ENCODE data around the gene LRRC31. TPM values are rescaled to one million over a fixed set of nuclear protein-coding genes. Genes with fewer than 3 reads are reported as not detected.

LRRC31 gene
- total and polyA plus RNA-seq, 2 of the 13 experiments (the other 11 are each of a cell fraction or from before 2014, with no cell fraction given) = not detected

GRCh38 chr3:169907476-169907875 lies 37.7 kb upstream of the LRRC31 start (continued):
- TF ChIP-seq, protein P1, sequence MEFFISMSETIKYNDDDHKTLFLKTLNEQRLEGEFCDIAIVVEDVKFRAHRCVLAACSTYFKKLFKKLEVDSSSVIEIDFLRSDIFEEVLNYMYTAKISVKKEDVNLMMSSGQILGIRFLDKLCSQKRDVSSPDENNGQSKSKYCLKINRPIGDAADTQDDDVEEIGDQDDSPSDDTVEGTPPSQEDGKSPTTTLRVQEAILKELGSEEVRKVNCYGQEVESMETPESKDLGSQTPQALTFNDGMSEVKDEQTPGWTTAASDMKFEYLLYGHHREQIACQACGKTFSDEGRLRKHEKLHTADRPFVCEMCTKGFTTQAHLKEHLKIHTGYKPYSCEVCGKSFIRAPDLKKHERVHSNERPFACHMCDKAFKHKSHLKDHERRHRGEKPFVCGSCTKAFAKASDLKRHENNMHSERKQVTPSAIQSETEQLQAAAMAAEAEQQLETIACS (CRISPR knock-in tag; IDR thresholded peaks at IDR 0.05) = no peak
- no peak for TF ChIP-seq ZNF773 (CRISPR knock-in tag; IDR thresholded peaks at IDR 0.05; ENCODE audit: borderline replicate concordance)

DNA sequence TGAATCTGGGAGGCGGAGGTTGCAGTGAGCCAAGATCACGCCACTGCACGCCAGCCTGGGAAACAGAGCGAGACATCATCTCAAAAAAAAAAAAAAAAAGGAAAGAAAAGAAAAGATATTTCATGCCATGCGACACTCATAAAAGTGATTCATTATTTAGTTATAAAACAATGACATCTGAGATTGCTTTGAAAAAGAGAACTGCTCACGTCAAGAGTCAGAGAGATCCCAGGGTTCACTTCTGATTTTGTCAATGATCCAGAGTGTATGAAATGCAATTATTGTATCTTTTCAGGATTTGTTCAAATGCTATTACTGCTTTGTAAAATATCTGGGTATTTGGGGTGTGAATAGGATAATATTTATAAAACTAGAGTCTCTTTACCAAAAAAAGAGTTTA lies 35.7 kb upstream of the LRRC31 start:
- CTCF ChIA-PET (ENCODE audit: low intra/inter-chr PET ratio, low total read pairs) = no interaction called here
- WGBS (ENCODE audit: low lambda C conversion rate) = 32% methylated on average over 6 of the region's 6 CpGs

More for the DNA sequence above, 35.7 kb upstream of the LRRC31 start:
- H3K4me2 ChIP-seq (ENCODE audit: low read depth, low read length) = no peak overlapping the region
- H3K4me1 ChIP-seq (ENCODE audit: insufficient read depth, low read length) = no peaks in the 10 kb centered on the region
- BruUV-seq (replicated peaks) = no TSS peak
- H3K9ac ChIP-seq (ENCODE audit: insufficient read depth, low read depth, low read length) = no peak overlapping the region
- TF ChIP-seq ZNF460 (CRISPR knock-in tag; IDR thresholded peaks at IDR 0.05; ENCODE audit: borderline replicate concordance) = no peak
- no peak for TF ChIP-seq CEBPG (CRISPR knock-in tag; IDR thresholded peaks at IDR 0.05)
- TF ChIP-seq GMEB2 (CRISPR knock-in tag; IDR thresholded peaks at IDR 0.05; ENCODE audit: low read depth) = no peak
- no peak for TF ChIP-seq ZNF878 (CRISPR knock-in tag; IDR thresholded peaks at IDR 0.05)
- no peak for TF ChIP-seq ARNT (IDR thresholded peaks at IDR 0.05)
- no peak for TF ChIP-seq MTA1 (CRISPR knock-in tag; IDR thresholded peaks at IDR 0.05; ENCODE audit: borderline replicate concordance)
- no peak for TF ChIP-seq JUN (CRISPR knock-in tag; IDR thresholded peaks at IDR 0.05)
- no peak for TF ChIP-seq ZMYM2 (CRISPR knock-in tag; IDR thresholded peaks at IDR 0.05)
- TF ChIP-seq FOXA1 (IDR thresholded peaks at IDR 0.05) = no peak
- no peak for TF ChIP-seq FOXA1 (CRISPR knock-in tag; IDR thresholded peaks at IDR 0.05)
- ATAC-seq (no peak), FAIRE-seq (no peak), DNase-seq (ENCODE audit: low spot score) (no peak)
- H3K4me3 ChIP-seq (replicated peaks in 1 of 3; ENCODE audit: insufficient read depth in 1 of 3, low read depth in 2 of 3, low read length in 3 of 3) = no peak overlapping the region
- POLR2A ChIA-PET = no interaction called here
- no peak overlapping the region for H2AFZ ChIP-seq (ENCODE audit: low read length)
- no peak overlapping the region for H3K27ac ChIP-seq (ENCODE audit: extremely low read length, insufficient read depth, low read length)
- H3K27me3 ChIP-seq (ENCODE audit: control insufficient read depth in 1 of 2, insufficient read depth in 2 of 2, low read length in 2 of 2) = no peaks in the 10 kb centered on the region; a peak in 2 of 5 replicates
- intact Hi-C loops (cut with micrococcal nuclease; ENCODE audit: unreplicated experiment) = no loop called here
- in situ Hi-C loops (cut with HindIII; ENCODE audit: extremely low pct_ligation_motif_present, low pct_unique_long_range_greater_than_20kb) = no loop called here
- no peaks in the 10 kb centered on the region for H4K20me1 ChIP-seq (ENCODE audit: insufficient read depth, low read length)
- H3K36me3 ChIP-seq (replicated peaks in 1 of 2; ENCODE audit: control insufficient read depth in 1 of 2, insufficient read depth in 2 of 2, low read length in 2 of 2) = no peaks in the 10 kb centered on the region
- H3K79me2 ChIP-seq (ENCODE audit: insufficient read depth, low read length) = no peaks in the 10 kb centered on the region
- H3K9me3 ChIP-seq (ENCODE audit: low read length) = peaks cover 19% of the 10 kb centered on the region
